ENCODE measurements around the gene PRUNE2.
"Not testable (repeated sequence)": the region's sequence is repeated elsewhere in the genome, so short reads cannot be mapped to it uniquely, and the experiment has no call there.

The PRUNE2 gene, protein sequence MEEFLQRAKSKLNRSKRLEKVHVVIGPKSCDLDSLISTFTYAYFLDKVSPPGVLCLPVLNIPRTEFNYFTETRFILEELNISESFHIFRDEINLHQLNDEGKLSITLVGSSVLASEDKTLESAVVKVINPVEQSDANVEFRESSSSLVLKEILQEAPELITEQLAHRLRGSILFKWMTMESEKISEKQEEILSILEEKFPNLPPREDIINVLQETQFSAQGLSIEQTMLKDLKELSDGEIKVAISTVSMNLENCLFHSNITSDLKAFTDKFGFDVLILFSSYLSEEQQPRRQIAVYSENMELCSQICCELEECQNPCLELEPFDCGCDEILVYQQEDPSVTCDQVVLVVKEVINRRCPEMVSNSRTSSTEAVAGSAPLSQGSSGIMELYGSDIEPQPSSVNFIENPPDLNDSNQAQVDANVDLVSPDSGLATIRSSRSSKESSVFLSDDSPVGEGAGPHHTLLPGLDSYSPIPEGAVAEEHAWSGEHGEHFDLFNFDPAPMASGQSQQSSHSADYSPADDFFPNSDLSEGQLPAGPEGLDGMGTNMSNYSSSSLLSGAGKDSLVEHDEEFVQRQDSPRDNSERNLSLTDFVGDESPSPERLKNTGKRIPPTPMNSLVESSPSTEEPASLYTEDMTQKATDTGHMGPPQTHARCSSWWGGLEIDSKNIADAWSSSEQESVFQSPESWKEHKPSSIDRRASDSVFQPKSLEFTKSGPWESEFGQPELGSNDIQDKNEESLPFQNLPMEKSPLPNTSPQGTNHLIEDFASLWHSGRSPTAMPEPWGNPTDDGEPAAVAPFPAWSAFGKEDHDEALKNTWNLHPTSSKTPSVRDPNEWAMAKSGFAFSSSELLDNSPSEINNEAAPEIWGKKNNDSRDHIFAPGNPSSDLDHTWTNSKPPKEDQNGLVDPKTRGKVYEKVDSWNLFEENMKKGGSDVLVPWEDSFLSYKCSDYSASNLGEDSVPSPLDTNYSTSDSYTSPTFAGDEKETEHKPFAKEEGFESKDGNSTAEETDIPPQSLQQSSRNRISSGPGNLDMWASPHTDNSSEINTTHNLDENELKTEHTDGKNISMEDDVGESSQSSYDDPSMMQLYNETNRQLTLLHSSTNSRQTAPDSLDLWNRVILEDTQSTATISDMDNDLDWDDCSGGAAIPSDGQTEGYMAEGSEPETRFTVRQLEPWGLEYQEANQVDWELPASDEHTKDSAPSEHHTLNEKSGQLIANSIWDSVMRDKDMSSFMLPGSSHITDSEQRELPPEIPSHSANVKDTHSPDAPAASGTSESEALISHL (N-terminal part only)

DNA sequence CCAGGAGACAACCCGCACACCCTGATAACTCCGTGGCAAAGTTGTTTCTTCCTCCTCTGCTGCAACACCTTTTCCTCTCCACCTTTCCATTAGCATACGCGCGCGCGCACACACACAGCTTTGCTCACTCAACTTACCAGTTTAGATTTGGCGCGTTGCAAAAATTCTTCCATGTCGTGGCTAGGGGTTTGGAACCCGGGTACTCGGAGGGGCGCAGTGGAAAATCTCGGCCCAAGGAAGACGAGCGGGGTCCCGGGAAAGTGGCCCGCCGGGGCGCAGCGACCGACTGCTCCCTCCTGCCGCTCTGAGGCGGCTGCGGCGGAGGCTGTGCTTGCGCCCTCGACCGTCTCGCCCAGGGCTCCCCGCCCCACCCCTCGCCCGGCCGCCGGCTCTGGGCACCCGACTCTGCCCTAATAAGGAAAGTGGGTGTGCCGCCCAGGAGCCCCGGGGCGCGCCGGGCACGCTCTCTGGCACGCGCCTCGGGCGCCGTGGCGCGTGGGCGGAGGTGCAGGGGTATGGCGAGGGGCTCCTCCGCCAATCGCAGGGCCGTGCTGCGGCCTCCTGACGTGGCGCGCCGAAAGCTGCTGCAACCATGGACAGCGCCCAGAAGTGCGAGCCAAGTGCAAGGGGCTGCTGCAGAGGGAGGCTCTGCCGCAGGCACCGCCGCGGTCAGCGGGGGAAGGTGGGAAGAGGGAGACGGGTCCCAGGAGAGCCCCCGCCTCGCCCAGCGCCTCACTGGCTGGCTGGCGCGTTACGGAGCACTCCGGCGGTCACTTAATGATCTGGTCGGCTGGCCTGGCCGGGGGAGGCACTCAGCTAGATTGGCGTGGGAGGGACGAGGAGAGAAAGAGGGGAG lies at the start of gene PRUNE2:
Gene PRUNE2, minus strand, starts transcription at position 324 of the 856 bp plus-strand sequence. Its CDS starts 151 bp downstream, at position 173.
- peak within 1 kb of the TSS; percentile 83 for H3K4me3 ChIP-seq (ENCODE audit: control insufficient read depth, low read depth, low read length)
- TF ChIP-seq, protein P1, sequence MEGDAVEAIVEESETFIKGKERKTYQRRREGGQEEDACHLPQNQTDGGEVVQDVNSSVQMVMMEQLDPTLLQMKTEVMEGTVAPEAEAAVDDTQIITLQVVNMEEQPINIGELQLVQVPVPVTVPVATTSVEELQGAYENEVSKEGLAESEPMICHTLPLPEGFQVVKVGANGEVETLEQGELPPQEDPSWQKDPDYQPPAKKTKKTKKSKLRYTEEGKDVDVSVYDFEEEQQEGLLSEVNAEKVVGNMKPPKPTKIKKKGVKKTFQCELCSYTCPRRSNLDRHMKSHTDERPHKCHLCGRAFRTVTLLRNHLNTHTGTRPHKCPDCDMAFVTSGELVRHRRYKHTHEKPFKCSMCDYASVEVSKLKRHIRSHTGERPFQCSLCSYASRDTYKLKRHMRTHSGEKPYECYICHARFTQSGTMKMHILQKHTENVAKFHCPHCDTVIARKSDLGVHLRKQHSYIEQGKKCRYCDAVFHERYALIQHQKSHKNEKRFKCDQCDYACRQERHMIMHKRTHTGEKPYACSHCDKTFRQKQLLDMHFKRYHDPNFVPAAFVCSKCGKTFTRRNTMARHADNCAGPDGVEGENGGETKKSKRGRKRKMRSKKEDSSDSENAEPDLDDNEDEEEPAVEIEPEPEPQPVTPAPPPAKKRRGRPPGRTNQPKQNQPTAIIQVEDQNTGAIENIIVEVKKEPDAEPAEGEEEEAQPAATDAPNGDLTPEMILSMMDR (conservative IDR thresholded peaks at IDR 0.05; ENCODE audit: control insufficient read depth, insufficient read depth, low read depth, low read length): no peak
- DNase-seq (ENCODE audit: low read depth): peak; percentile 86

DNA sequence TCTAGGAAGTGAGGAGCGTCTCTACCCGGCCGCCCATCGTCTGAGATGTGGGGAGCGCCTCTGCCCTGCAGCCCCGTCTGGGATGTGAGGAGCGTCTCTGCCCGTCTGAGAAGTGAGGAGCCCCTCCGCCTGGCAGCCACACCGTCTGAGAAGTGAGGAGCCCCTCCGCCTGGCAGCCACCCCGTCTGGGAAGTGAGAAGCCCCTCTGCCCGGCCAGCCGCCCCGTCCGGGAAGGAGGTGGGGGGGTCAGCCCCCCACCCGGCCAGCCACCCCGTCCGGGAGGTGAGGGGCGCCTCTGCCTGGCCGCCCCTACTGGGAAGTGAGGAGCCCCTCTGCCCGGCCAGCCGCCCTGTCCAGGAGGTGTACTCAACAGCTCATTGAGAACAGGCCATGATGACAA lies 49.5 kb upstream of the PRUNE2 start:
- DNase-seq (ENCODE audit: low read depth); H3K4me3 ChIP-seq (ENCODE audit: control insufficient read depth, low read depth, low read length): not testable (repeated sequence)

DNA sequence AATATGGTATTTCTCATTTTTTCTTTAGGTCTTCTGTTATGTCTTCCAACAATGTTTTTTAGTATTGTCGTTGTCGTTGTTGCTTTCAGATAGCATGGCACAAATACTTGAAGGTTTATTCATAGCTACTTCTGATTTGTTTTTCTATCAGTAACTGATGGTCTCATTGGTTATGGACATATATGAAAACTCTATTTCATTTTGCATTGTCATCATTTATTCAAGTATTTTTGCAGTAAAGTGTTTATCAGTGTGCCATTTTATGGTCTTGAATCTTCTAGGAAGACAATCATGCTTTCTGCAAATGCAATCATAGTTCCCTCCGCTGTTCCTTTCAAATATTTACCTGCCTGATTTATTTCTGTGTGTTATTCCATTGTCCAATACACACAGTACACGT lies 44.0 kb upstream of the PRUNE2 start:
- no peak for DNase-seq (ENCODE audit: low read depth)
- H3K4me3 ChIP-seq (ENCODE audit: control insufficient read depth, low read depth, low read length): no peak overlapping the region
- TF ChIP-seq, protein P1 (conservative IDR thresholded peaks at IDR 0.05; ENCODE audit: control insufficient read depth, insufficient read depth, low read depth, low read length): no peak

DNA sequence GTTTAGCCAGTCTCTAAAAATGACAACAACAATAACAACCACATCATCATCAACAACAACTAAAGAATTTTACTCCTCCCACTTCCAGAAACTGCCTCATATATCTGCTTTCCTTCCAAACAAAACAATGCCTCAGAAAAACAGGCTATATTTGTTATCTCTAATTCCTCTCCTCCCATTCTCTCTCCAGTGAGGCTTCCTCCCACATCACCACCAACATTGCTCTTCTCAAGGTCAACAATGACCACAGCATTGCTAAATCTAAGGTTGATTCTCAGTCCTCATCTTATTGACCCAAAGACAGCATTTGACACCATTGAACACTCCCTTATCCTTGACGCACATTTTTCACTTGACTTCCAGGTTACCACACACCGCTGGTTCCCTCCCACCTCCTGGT lies 38.1 kb upstream of the PRUNE2 start:
- DNase-seq (ENCODE audit: low read depth): no peak

DNA sequence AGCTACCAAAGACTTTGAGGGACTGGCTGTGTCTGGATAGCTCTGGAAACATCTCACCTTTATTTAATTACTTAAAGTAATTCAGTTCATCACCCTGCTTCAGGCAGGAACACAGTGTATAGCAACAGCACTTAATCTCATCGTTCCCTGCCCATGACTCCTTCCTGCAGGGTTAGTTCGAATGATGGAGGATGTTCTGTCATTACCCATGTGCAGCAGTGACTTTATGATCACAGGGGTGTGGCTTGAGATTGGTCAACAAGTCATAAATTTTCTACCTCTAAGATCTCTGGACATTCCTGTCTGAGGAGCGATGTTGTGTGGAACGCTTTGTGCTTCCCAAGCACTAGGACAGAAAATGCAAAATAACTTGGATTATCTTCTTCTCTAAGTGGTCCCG lies 37.1 kb upstream of the PRUNE2 start:
- TF ChIP-seq, protein P1 (conservative IDR thresholded peaks at IDR 0.05; ENCODE audit: control insufficient read depth, insufficient read depth, low read depth, low read length): no peak
- no peak overlapping the region for H3K4me3 ChIP-seq (ENCODE audit: control insufficient read depth, low read depth, low read length)
- no peak for DNase-seq (ENCODE audit: low read depth)

More for the DNA sequence above, 38.1 kb upstream of the PRUNE2 start:
- TF ChIP-seq, protein P1 (conservative IDR thresholded peaks at IDR 0.05; ENCODE audit: control insufficient read depth, insufficient read depth, low read depth, low read length): no peak
- H3K4me3 ChIP-seq (ENCODE audit: control insufficient read depth, low read depth, low read length): no peak overlapping the region

DNA sequence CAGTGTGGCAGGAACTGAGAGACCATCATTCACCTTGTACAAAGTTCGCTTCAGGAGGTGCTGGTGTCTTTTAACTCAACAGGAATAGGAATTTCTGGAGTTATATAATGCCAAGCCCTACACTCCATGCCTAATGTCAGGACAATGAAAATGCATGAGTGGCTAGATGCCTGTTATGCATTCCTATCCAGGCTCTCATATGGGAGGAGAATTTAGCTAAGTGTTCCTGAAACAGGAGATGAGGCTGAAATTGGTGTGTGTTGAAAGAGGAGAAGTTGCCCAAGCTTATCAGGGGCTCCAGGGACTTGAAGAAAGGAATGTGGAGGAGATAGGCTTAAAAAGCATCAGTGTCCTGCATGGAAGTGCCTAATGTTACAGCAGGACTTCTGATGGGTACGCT lies 26.8 kb upstream of the PRUNE2 start:
- DNase-seq (ENCODE audit: low read depth): peak; percentile 57
- TF ChIP-seq, protein P1 (conservative IDR thresholded peaks at IDR 0.05; ENCODE audit: control insufficient read depth, insufficient read depth, low read depth, low read length): no peak
- H3K4me3 ChIP-seq (ENCODE audit: control insufficient read depth, low read depth, low read length): no peak overlapping the region

All from fibroblast of mammary gland (primary cell).